H1 (cell line): Measurements from ENCODE around the gene BARHL1.

Source experiments
- FOSL1 ChIP-seq: IDR thresholded peaks from 2 replicates; pipeline ENCODE4 v1.6.1; 2011; ENCODE audit warnings: mild to moderate bottlenecking, low read depth, low read length, moderate library complexity; ENCODE audit not compliant: insufficient read depth
- KDM5A ChIP-seq: fragments of 200-600 bp; IDR thresholded peaks from 2 replicates; pipeline ENCODE4 v1.7.1; 2012; ENCODE audit warnings: mild to moderate bottlenecking, low read length, inconsistent platforms, mixed read lengths
- POLR2A ChIP-seq, 2 experiments: IDR thresholded peaks; 1 replicate in 1 of 2; 2 replicates in 1 of 2; pipeline ENCODE4 v1.6.1; 2011; ENCODE audit warnings: low read depth in 2 of 2, low read length in 2 of 2, mild to moderate bottlenecking in 2 of 2; ENCODE audit errors: control extremely low read depth in 1 of 2
- POLR2AphosphoS5 ChIP-seq: IDR thresholded peaks from 2 replicates; pipeline ENCODE4 v1.6.1; 2011; ENCODE audit warnings: low read depth, low read length
- TBP ChIP-seq: IDR thresholded peaks from 2 replicates; pipeline ENCODE4 v1.6.1; 2011; ENCODE audit warnings: low read depth, low read length, improper control_type of control experiment
- TF ChIP-seq, protein P1 (sequence below), 3 experiments: IDR thresholded peaks; 1 replicate in 2 of 3; 2 replicates in 1 of 3; pipeline versions ENCODE4 v1.5.1 to v1.6.1; 2011; ENCODE audit warnings: low read length in 3 of 3, mild to moderate bottlenecking in 3 of 3, inconsistent platforms in 2 of 3, low read depth in 1 of 3, moderate library complexity in 1 of 3; ENCODE audit not compliant: insufficient read depth in 1 of 3; ENCODE audit errors: control extremely low read depth in 1 of 3

DNA sequence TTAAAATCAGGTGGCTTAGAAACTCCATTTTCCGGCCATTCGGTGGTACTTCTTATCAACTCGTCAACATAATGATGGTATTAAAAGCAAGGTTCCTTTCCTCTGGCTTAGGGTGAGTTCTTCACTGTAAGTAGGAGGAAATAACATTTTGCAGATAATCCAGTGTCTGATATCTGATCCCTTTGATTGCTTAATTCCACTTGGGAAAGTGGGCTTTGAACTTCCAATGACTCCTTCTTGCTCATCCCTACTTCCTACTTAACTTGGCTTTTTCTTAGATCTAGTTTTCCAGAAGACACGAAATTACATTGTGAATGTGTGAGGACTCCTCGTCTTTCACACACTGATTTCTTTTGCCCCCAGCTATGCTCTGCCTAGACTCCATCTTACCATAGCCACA is 55.8 kb downstream of the BARHL1 start:
- TF ChIP-seq POLR2A (IDR thresholded peaks at IDR 0.05; ENCODE audit: control extremely low read depth in 1 of 2, low read depth in 2 of 2, low read length in 2 of 2), result no peak
- TF ChIP-seq FOSL1, result no peak
- TF ChIP-seq, protein P1, sequence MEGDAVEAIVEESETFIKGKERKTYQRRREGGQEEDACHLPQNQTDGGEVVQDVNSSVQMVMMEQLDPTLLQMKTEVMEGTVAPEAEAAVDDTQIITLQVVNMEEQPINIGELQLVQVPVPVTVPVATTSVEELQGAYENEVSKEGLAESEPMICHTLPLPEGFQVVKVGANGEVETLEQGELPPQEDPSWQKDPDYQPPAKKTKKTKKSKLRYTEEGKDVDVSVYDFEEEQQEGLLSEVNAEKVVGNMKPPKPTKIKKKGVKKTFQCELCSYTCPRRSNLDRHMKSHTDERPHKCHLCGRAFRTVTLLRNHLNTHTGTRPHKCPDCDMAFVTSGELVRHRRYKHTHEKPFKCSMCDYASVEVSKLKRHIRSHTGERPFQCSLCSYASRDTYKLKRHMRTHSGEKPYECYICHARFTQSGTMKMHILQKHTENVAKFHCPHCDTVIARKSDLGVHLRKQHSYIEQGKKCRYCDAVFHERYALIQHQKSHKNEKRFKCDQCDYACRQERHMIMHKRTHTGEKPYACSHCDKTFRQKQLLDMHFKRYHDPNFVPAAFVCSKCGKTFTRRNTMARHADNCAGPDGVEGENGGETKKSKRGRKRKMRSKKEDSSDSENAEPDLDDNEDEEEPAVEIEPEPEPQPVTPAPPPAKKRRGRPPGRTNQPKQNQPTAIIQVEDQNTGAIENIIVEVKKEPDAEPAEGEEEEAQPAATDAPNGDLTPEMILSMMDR (IDR thresholded peaks at IDR 0.05; ENCODE audit: control extremely low read depth in 1 of 3, insufficient read depth in 1 of 3, low read depth in 1 of 3, low read length in 3 of 3), result no peak
- no peak for TF ChIP-seq KDM5A
- TF ChIP-seq POLR2AphosphoS5, result no peak
- TF ChIP-seq TBP, result no peak
